Measurements from ENCODE around the gene PGS1. TPM values are rescaled to one million over a fixed set of nuclear protein-coding genes. Genes with fewer than 3 reads are reported as not detected.

Gene PGS1
- total RNA-seq, 1 donor from 2014 or later, result 41.8 TPM

- H3K27me3 ChIP-seq, result no peaks in the 10 kb centered on the region
- no peaks in the 10 kb centered on the region for H3K9me3 ChIP-seq
- no peaks in the 10 kb centered on the region for H3K36me3 ChIP-seq
- no peak for TF ChIP-seq CTCF (IDR thresholded peaks at IDR 0.05)
- intact Hi-C loops (cut with DNase I), result loop anchor here (5.0 kb wide), 1 partner anchor 48 kb away; no protein-coding TSS in a partner anchor
- no peak overlapping the region for H3K4me3 ChIP-seq
- H3K4me1 ChIP-seq, result peaks cover 11 to 15% of the 10 kb centered on the region in 2 donors
- DNase-seq (ENCODE audit: low spot score in 2 of 2), result no peak
- H3K27ac ChIP-seq, result peak overlapping the region; percentile 59 to 69
Observed at GRCh38 chr17:78374631-78375274, 3.7 kb upstream of the PGS1 start.

- DNase-seq (ENCODE audit: low spot score in 2 of 2), result peak; percentile 35 to 88
- no peaks in the 10 kb centered on the region for H3K9me3 ChIP-seq
- H3K27me3 ChIP-seq, result no peaks in the 10 kb centered on the region
- peaks cover 13 to 17% of the 10 kb centered on the region in 2 donors for H3K4me1 ChIP-seq
- H3K27ac ChIP-seq, result peak overlapping the region; percentile 59 to 69
- intact Hi-C loops (cut with DNase I), result loop anchor here (5.0 kb wide), 1 partner anchor 47 kb away; no protein-coding TSS in a partner anchor
- H3K4me3 ChIP-seq, result no peak overlapping the region
- TF ChIP-seq CTCF (IDR thresholded peaks at IDR 0.05), result no peak
- no peaks in the 10 kb centered on the region for H3K36me3 ChIP-seq
Observed at GRCh38 chr17:78375401-78376151, 2.9 kb upstream of the PGS1 start.

- no peaks in the 10 kb centered on the region for H3K9me3 ChIP-seq
- intact Hi-C loops (cut with DNase I), result loop anchor here (5.0 kb wide), 1 partner anchor 46 kb away; no protein-coding TSS in a partner anchor
- no peak for DNase-seq (ENCODE audit: low spot score in 2 of 2)
- H3K36me3 ChIP-seq, result no peaks in the 10 kb centered on the region
- H3K4me3 ChIP-seq, result no peak overlapping the region
- H3K4me1 ChIP-seq, result peaks cover 13 to 19% of the 10 kb centered on the region in 2 donors
- no peak for TF ChIP-seq CTCF (IDR thresholded peaks at IDR 0.05)
- H3K27ac ChIP-seq, result peak overlapping the region in 1 of 2 donors; percentile 7
- no peaks in the 10 kb centered on the region for H3K27me3 ChIP-seq
Observed at GRCh38 chr17:78376161-78376560, 2.3 kb upstream of the PGS1 start.

GRCh38 chr17:78377858-78378224 is 608 bp upstream of the PGS1 start:
- H3K9me3 ChIP-seq, result no peaks in the 10 kb centered on the region
- H3K27me3 ChIP-seq, result no peaks in the 10 kb centered on the region
- peak overlapping the region; percentile 89 to 94 for H3K27ac ChIP-seq
- intact Hi-C loops (cut with DNase I), result loop anchor here (1.0 to 5.0 kb wide), 3 partner anchors 18 to 44 kb away; partner anchors contain the start of gene SOCS3
- H3K36me3 ChIP-seq, result no peaks in the 10 kb centered on the region
- peak overlapping the region; percentile 86 to 97 for H3K4me3 ChIP-seq
- DNase-seq (ENCODE audit: low spot score in 2 of 2), result no peak
- H3K4me1 ChIP-seq, result peaks cover 13 to 19% of the 10 kb centered on the region in 2 donors
- TF ChIP-seq CTCF (IDR thresholded peaks at IDR 0.05), result no peak

- peak overlapping the region; percentile 89 to 94 for H3K27ac ChIP-seq
- H3K9me3 ChIP-seq, result no peaks in the 10 kb centered on the region
- H3K36me3 ChIP-seq, result no peaks in the 10 kb centered on the region
- intact Hi-C loops (cut with DNase I), result loop anchor here (2.0 to 5.0 kb wide), 2 partner anchors 36 to 43 kb away; no protein-coding TSS in a partner anchor
- TF ChIP-seq CTCF (IDR thresholded peaks at IDR 0.05), result no peak
- DNase-seq (ENCODE audit: low spot score in 2 of 2), result no peak
- peaks cover 21 to 26% of the 10 kb centered on the region in 2 donors for H3K4me1 ChIP-seq
- no peaks in the 10 kb centered on the region for H3K27me3 ChIP-seq
- peak overlapping the region; percentile 86 to 97 for H3K4me3 ChIP-seq
Observed at GRCh38 chr17:78379131-78379491, 662 bp downstream of the PGS1 start.

Data from ascending aorta (tissue), 2 donors.